Type B pancreatic cell (in vitro differentiated cells): ENCODE data around the gene HNMT. TPM values are rescaled to one million over a fixed set of nuclear protein-coding genes. Genes with fewer than 3 reads are reported as not detected.

Experiments
- DNase-seq: peaks from one replicate; pipeline ENCODE4 v3.0.0; 2021; ENCODE audit warnings: mixed read lengths; ENCODE audit not compliant: unreplicated experiment; ENCODE audit errors: extremely low spot score
- H3K27ac Mint-ChIP-seq: 2 replicates; pipeline ENCODE4 v1.8.0; 2021; ENCODE audit warnings: mild to moderate bottlenecking, mixed read lengths
- H3K27me3 Mint-ChIP-seq: 2 replicates; pipeline ENCODE4 v1.8.0; 2021; ENCODE audit warnings: mixed read lengths
- H3K36me3 Mint-ChIP-seq: 2 replicates; pipeline ENCODE4 v1.8.0; 2021; ENCODE audit warnings: mixed read lengths
- H3K4me1 Mint-ChIP-seq: one replicate; pipeline ENCODE4 v1.8.0; 2021; ENCODE audit warnings: mixed read lengths; ENCODE audit not compliant: unreplicated experiment
- H3K4me3 Mint-ChIP-seq: 2 replicates; pipeline ENCODE4 v1.8.0; 2021; ENCODE audit warnings: mild to moderate bottlenecking, mixed read lengths
- H3K9me3 Mint-ChIP-seq: 2 replicates; pipeline ENCODE4 v1.8.0; 2021; ENCODE audit warnings: mixed read lengths
- total RNA-seq: library from RNA; stranded (reverse); gene quantifications from 2 replicates; pipeline ENCODE4 v1.2.1, GENCODE V29; 2021; ENCODE audit warnings: low replicate concordance
- TF ChIP-seq, protein P1 (sequence below): fragments of 200-600 bp; sonication (generic); conservative IDR thresholded peaks from 2 replicates; pipeline ENCODE4 v1.5.0; 2021; ENCODE audit warnings: antibody characterized with exemption, mild to moderate bottlenecking

HNMT gene
- total RNA-seq, 1 donor from 2014 or later, result 12.1 TPM

DNA sequence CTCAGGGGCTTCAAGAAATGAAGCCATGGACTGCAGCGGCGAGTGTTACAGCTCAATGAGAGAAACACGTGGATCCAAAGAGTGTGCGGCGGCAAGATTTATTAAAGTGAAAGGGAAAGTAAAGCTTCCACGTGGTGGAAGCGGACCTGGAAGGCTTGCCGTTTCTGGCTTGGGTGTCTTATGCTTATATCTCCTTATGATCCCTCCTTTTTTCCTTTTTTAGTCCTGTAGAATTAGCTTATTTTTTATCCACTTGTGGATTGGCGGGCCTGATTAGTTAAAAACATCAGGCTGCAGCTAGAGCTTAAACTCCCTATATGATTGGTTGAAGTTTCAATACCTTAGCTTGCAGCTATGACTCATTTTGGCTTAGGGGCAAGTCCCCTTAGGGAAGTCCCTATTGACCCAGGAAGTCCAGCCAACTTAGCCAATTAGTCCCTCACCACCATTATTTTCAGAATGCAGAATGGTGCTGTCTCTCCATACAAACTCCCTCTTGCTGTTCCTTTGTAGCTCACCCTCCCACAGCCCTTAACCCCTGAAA, 11.6 kb upstream of the HNMT start:
- Mint-ChIP-seq H3K4me1 (peaks cover 11% of the 10 kb centered on the region), H3K36me3 (no peaks in the 10 kb centered on the region), H3K4me3 (no peak overlapping the region), H3K27me3 (no peaks in the 10 kb centered on the region), H3K27ac (no peak overlapping the region), H3K9me3 (peaks cover 3% of the 10 kb centered on the region)
- no peak for DNase-seq
- TF ChIP-seq, protein P1, sequence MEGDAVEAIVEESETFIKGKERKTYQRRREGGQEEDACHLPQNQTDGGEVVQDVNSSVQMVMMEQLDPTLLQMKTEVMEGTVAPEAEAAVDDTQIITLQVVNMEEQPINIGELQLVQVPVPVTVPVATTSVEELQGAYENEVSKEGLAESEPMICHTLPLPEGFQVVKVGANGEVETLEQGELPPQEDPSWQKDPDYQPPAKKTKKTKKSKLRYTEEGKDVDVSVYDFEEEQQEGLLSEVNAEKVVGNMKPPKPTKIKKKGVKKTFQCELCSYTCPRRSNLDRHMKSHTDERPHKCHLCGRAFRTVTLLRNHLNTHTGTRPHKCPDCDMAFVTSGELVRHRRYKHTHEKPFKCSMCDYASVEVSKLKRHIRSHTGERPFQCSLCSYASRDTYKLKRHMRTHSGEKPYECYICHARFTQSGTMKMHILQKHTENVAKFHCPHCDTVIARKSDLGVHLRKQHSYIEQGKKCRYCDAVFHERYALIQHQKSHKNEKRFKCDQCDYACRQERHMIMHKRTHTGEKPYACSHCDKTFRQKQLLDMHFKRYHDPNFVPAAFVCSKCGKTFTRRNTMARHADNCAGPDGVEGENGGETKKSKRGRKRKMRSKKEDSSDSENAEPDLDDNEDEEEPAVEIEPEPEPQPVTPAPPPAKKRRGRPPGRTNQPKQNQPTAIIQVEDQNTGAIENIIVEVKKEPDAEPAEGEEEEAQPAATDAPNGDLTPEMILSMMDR, result no peak

DNA sequence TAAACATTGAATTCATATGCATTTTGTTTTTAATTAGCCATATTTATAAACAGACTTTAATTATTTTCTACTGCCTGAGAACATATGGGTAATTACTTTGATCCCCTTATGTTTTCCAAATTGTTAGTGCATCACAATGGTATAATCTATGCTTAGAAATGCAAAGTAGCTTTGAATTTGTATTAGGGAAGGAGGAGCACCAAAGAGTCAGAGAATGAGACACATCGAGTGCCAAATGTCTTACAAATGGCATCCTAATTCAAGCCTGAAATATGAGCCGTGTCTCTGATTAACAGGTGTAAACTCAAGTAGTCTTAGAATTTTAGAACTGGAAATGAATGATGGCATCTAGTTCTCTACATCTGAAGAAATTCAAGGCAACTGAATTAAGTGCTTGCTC, 8.7 kb upstream of the HNMT start:
- Mint-ChIP-seq H3K4me3 (no peak overlapping the region), H3K9me3 (no peaks in the 10 kb centered on the region)
- TF ChIP-seq, protein P1, result no peak

DNA sequence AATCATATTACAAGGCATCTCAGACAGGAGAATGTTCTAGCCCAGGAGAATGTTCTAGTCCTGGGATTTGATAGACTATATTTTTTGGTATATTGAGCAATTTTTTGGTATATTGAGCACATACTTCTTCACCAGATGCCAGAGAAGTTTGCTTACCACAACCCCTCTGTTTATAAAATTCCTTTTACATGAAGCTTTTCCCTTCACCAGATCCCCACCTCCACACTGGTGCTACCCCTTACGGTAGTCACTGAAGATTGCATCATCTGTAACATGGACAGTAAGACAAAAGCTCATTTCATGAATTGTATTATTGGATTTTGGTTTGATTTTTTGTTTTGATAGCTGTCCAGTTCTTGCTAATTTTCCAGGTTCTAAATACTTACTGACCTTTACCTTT, 7.2 kb upstream of the HNMT start:
- no peak for DNase-seq

More for the DNA sequence above, 8.7 kb upstream of the HNMT start:
- Mint-ChIP-seq H3K27me3 (no peaks in the 10 kb centered on the region), H3K36me3 (no peaks in the 10 kb centered on the region), H3K4me1 (peaks cover 6% of the 10 kb centered on the region), H3K27ac (no peak overlapping the region)
- no peak for DNase-seq

DNA sequence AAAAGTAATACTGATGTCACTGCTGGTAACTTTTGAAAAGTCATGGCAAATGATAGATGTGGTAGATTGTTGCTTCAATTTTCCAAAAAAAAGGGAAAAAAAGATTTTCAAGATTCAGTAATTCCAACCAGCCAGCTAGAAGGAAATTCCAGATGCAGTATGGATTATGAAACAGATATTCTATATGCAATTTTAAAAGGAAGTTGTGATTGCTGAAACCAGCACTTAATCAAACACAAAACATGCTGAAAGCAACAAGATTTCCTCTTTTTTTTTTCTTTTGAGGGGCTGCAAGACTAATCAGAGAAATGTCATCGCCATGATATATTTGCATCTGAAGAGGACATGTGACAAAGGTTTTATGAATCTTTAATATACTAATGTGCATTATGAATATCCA, 5.1 kb upstream of the HNMT start:
- no peak overlapping the region for H3K27ac Mint-ChIP-seq

More for the DNA sequence above, 7.2 kb upstream of the HNMT start:
- TF ChIP-seq, protein P1, result no peak
- Mint-ChIP-seq H3K4me3 (no peak overlapping the region), H3K4me1 (peaks cover 6% of the 10 kb centered on the region), H3K27me3 (no peaks in the 10 kb centered on the region), H3K9me3 (no peaks in the 10 kb centered on the region), H3K27ac (no peak overlapping the region), H3K36me3 (no peaks in the 10 kb centered on the region)

DNA sequence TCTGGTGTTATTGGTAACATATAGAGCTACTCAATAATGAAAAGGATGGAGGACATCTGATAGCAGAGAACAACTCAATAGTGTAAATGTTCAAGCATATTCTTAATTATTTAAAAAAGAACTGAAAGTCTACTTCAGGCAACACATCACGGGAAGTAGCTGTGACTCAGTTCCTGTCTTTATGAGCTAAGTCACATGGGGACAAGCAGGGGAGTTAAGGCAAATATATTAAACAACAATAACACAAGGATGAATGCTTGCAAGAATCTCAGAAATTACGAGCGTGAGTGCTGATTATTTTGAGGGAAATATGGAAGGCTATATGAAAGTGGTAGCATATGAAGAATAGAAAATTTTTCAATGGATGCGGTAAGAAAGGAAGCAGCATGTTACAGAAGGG, 4.0 kb upstream of the HNMT start:
- no peaks in the 10 kb centered on the region for H3K36me3 Mint-ChIP-seq
- H3K4me3 Mint-ChIP-seq, result no peak overlapping the region
- no peaks in the 10 kb centered on the region for H3K9me3 Mint-ChIP-seq
- TF ChIP-seq, protein P1, result no peak
- H3K27me3 Mint-ChIP-seq, result no peaks in the 10 kb centered on the region
- no peak overlapping the region for H3K27ac Mint-ChIP-seq
- H3K4me1 Mint-ChIP-seq, result peaks cover 18% of the 10 kb centered on the region
- no peak for DNase-seq

More for the DNA sequence above, 5.1 kb upstream of the HNMT start:
- Mint-ChIP-seq H3K4me3 (no peak overlapping the region), H3K27me3 (no peaks in the 10 kb centered on the region), H3K36me3 (no peaks in the 10 kb centered on the region), H3K4me1 (peaks cover 8% of the 10 kb centered on the region), H3K9me3 (no peaks in the 10 kb centered on the region)
- TF ChIP-seq, protein P1, result no peak
- DNase-seq, result no peak

DNA sequence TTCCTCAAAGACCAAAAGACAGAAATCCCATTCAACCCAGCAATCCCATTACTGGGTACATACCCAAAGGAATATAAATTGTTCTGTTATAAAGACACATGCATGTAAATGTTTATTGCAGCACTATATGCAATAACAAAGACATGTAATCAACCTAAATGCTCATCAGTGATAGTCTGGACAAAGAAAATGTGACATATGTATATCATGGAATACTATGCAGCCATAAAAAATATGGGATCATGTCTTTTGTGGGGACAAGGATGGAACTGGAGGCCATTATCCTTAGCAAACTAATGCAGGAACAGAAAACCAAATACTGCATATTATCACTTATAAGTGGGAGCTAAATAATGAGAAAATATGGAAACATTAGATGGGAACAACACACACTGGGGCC, 2.7 kb upstream of the HNMT start:
- TF ChIP-seq, protein P1, result no peak
- Mint-ChIP-seq H3K36me3 (peaks cover 3% of the 10 kb centered on the region), H3K4me3 (no peak overlapping the region), H3K9me3 (no peaks in the 10 kb centered on the region), H3K27me3 (no peaks in the 10 kb centered on the region), H3K4me1 (peaks cover 19% of the 10 kb centered on the region), H3K27ac (peak overlapping the region; percentile 44)
- DNase-seq, result no peak
